ENCODE measurements around the gene MFRP.

- no peak for TF ChIP-seq SPI1 (IDR thresholded peaks at IDR 0.05; ENCODE audit: low read depth, low read length)
- no peak for TF ChIP-seq POLR2A (IDR thresholded peaks at IDR 0.05; ENCODE audit: low read depth, low read length)
- TF ChIP-seq POLR2AphosphoS5 (IDR thresholded peaks at IDR 0.05; ENCODE audit: low read depth, low read length) = no peak
- no peak for TF ChIP-seq TAF1 (IDR thresholded peaks at IDR 0.05; ENCODE audit: low read depth, low read length)
- no peak for TF ChIP-seq POU2F2 (IDR thresholded peaks at IDR 0.05; ENCODE audit: low read depth, low read length)
- TF ChIP-seq PAX5 (IDR thresholded peaks at IDR 0.05; ENCODE audit: insufficient read depth, low read length, severe bottlenecking) = no peak
Observed at GRCh38 chr11:119305556-119306372, 40.7 kb downstream of the MFRP start.

Data from GM12891 (cell line).